NCI-H187 (cell line): Measurements from ENCODE around the gene LZTR1.
A peak's percentile ranks its signal among the peaks of the same experiment; 100 is the strongest.
"Not testable (repeated sequence)": the region's sequence is repeated elsewhere in the genome, so short reads cannot be mapped to it uniquely, and the experiment has no call there.

Experiments used
- DNase-seq, 2 experiments: peaks; one replicate each; lab custom pipeline; 2025; lab: John Stamatoyannopoulos, UW

The LZTR1 gene

GRCh38 chr22:21033895-21034294, 51.8 kb downstream of the LZTR1 start:
- DNase-seq, result no peak

GRCh38 chr22:21034989-21035388, 52.9 kb downstream of the LZTR1 start:
- no peak for DNase-seq

- no peak for DNase-seq
These were observed 56.3 kb downstream of the LZTR1 start for GRCh38 chr22:21038405-21038804.

DNA sequence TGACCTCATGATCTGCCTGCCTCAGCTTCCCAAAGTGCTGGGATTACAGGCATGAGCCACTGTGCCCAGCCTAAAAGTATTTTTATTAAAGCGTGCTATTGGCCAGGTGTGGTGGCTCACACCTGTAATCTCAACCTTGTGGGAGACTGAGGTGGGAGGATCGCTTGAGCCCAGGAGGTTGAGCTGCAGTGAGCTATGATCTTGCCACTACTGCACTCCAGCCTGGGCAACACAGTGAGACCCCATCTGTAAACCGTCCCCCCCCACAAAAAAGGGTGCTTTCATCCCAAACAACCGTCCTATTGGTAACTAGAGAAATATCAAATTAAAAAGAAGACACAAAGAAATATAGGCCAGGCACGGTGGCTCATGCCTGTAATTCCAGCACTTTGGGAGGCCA, 57.1 kb downstream of the LZTR1 start:
- not testable (repeated sequence) for DNase-seq

DNA sequence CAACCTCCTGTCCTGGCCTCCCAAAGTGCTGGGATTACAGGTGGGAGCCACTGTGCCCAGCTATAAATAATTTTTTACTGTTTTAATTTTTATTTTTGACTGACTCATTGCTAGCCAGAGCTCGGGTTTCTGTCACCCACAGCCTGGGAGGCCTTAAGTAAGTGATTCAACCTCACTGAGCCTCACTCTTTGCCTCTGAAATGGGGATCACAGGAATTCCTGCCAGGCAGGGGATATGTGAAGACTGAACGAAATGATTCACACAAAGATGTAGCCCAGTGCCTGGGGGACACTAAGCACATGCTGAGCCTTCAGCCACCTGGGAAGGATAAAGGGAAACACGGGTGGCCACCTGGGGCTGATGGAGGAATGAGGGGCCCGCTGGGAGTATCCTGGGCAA, 59.8 kb downstream of the LZTR1 start:
- DNase-seq, result no peak

DNA sequence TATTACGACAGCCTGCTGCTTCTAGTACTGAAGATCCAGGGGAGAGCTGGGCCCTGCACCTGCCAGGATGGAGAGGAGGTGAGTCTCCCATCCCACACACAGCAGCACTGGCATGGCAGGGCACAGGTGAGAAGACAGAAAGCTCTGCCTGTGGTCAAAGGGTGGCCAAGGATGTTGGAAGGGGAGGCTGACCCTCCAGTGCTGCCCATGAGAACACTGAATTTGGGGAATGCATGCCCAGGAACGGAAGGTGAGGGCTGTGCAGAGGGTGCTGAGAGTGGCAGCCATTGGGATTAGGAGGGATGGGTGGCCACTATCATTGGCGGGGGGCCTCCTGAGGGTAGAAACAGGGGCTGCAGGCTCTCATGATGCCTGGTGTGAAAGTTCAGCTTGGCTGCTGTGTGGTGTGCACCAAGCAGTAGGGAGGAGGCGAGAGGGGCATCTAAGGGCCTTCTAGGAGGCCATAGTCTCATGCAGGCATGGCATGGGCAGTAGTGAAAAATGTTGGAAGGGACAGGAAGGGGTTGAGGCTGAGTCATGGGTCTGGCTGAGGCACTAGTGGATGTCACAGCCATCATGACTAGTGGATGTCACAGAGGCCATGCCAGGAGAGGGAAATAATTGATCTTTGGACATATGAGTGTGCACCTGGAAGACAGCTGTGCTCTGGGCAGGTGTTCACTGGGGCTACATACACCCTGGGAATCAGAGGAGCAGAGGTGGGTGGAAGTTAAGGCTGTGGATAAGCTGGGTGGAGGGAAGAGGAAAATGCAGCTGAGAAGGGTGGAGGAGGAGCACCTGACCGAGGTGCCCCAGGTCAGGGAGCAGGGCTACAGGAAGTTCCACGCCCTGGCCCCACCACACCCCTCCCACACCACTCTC, 61.1 kb downstream of the LZTR1 start:
- no peak for DNase-seq

DNA sequence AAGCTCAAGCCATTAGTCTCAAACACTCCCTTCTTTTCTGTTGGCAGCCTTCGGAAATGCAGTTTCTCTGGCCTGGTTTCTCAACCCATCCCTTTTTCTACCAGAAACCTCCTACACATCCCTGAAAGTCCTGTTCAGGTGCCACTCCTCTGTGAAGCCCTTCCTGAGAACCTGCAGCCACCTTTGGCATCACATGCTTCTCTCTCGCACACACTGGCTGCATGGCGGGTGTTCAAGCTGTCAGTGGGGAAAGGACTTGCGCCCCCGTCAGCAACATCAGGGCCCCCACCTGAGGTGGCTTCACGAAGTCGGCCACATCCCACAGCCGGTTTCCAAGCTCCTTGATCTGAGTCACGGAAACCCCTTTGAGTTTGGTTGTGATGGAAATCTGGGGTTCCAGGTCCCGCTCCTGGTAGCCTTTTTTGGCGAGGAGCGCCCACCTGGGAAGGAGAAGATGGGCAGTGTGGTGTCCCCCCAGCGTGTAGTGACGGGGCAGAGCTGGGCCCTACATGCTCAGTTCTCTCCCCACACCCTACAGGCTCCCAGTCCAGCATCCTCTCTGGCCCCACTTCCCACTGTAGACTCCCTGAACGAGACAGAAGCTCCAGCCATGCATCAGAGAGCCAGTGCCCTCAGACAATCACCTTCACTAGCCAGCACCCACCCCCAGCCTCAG, 61.9 kb downstream of the LZTR1 start:
- no peak for DNase-seq

DNA sequence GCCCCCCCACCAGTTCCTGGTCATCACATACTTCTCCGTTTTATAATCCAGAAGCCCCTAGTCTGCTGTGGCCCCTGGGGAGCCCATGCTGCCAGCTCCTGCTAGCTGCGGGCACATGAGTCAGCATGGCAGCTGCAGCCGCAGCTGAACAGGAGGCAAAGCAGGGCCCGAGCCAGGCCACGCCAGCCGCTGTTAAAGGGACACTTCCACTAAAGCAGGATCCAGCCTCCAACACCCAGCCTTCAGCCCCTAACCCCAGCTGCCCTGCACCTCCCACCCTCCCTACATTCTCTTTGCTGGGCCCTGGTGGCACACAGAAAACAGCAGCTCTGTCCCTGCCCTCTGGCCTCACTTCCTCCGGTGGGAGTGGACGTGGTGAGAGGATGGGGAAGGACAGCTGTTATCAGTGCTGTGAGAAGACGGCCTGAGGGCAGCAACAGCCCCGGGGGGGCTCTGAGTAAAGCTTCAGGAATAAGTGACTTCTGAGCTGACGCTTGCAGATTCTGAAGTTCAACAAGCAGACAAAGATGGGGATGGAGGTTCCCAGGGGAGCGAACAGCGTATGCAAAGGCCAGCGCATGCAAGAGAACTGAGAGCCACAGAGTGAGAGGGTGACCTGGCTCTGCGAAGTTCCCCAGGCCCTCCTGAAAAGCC, 63.0 kb downstream of the LZTR1 start:
- no peak for DNase-seq

DNA sequence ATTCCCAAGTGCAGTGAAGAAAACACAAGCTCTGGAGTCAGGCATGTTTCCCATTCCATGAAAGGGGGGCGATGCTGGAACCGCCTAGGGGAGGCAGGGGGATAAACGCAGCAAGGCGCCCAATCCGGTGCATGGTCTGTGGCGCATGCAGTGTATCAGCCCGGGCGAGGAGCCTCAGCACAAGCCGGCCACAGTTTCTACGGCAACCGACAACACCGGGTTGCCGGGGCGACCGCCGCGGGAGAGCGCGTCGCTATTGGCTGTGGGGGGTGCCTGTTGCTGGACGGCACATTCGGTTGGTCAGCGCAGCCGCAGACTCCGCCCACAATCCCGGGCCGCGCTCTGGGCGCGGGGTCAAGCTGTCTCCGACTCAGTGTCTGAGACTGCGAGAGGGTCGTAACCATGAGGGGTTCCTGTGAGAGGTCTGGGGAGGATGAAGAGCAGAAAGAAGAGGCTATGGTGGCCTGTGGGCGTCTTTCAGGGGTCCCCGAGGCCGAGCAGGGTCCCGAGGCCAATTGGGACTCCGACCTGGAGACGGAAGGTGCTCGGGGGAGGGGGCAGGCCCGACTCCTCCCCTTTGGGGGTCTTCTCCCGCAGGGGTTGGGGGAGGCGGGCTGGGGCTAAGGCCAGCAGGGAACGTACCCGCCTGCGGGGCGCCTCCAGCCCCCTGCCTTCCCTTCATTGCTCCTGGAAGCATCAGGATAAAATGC, 63.6 kb downstream of the LZTR1 start, which contains the start of gene LRRC74B:
Gene LRRC74B, plus strand, starts transcription at position 362 of the 710 bp plus-strand sequence. Its CDS starts 41 bp downstream, at position 403.
- peak; percentile 24 to 72 for DNase-seq

DNA sequence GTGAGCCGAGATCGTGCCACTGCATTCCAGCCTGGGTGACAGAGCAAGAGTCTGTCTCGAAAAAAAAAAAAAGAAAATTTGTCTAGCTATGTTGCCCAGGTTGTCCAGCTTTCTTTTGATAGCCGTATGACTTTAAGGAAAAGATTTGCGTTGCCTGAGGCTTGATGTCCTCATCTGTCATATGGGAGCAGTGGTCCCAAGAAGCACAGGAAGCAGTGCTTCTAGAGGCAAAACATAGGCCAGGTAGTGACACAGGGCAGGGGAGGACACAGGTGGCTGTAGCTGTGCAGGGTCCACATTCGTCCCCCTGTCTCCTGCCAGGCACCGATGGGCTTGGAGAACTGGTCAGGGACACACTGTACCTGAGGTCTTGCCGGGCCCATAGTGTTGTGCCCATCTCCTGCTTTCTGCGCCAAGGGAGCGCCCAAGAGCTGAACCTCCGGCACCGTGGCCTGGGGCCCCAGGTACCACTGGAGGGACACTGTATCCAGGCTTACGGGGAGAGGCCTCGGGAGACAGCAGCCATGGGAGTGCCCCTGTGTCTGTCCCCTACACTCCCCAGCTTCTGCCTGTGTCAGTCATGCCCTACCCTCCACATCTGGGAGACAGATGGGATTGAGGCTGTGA, 65.1 kb downstream of the LZTR1 start:
- DNase-seq, result no peak

GRCh38 chr22:21047730-21048129, 65.6 kb downstream of the LZTR1 start:
- DNase-seq, result peak; percentile 22 to 28

DNA sequence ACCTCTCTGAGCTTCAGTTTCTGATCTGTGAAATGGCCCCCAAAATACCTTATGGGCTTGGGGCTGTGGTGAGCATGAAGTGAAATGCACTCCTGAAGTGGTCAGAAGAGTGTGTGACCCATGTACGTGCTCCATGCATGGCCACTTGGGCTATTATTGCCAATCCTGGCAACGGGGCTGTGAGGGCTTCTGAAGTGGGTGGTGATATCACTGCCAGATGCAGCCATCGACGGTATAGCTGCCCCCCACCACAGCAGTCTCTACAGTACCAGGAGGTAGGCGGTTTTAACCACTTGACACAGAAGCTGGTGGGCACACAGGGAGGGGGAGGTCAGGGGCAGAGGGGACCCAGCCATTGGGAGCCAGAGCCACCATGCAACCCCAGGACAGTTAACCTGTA, 66.4 kb downstream of the LZTR1 start:
- not testable (repeated sequence) for DNase-seq
